Esophagus squamous epithelium (tissue), 4 donors: ENCODE data around the gene SIPA1L2.

Source experiments
- CTCF ChIP-seq, 6 experiments: fragments of 450-650 bp in 4 of 6; fragments of 200-600 bp in 2 of 6; sonication (generic) in 2 of 6; IDR thresholded peaks; one replicate each; pipeline ENCODE4 v1.5.1; 2016 to 2019; ENCODE audit warnings: antibody characterized with exemption in 6 of 6, mild to moderate bottlenecking in 4 of 6, moderate library complexity in 4 of 6
- POLR2A ChIP-seq, 4 donors: fragments of 450-650 bp; IDR thresholded peaks; one replicate each; pipeline ENCODE4 v1.6.1; 2017; ENCODE audit warnings: antibody characterized with exemption in 4 of 4, mild to moderate bottlenecking in 4 of 4, moderate library complexity in 3 of 4

- TF ChIP-seq CTCF (IDR thresholded peaks at IDR 0.05) (no peak), POLR2A (IDR thresholded peaks at IDR 0.05) (no peak)
Measured at GRCh38 chr1:232597721-232598120, 32.2 kb downstream of the SIPA1L2 start.
